Hepatic stellate cell (primary cell): ENCODE measurements around the gene EXOC4.
"Not testable (repeated sequence)": the region's sequence is repeated elsewhere in the genome, so short reads cannot be mapped to it uniquely, and the experiment has no call there.

Experiments
- DNase-seq: peaks from one replicate; pipeline ENCODE4 v3.0.0; 2011; ENCODE audit warnings: low spot score

The EXOC4 gene

GRCh38 chr7:133315332-133316040 is 62.6 kb downstream of the EXOC4 start:
- peak; percentile 10 for DNase-seq

- no peak for DNase-seq
These were observed 67.0 kb downstream of the EXOC4 start for GRCh38 chr7:133319842-133320241.

DNA sequence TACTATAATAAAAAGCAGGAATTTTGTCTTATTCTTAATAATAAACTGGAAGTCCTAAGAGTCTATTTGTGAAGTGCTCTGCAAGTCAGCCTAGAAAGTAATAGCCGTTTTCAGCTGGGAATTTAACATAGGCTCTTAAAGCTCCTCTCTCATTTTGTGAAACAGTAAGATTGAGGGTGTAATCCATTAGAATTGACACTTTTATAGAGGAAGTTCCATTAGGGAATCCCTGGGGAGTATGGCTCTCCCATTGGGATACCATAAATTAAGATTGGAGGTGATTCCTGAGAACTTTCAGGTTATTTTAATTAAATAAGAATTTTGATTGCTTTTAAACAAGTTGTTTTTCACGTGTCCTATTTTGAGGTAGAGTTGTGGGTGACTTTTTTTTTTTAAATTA is 68.0 kb downstream of the EXOC4 start:
- no peak for DNase-seq

- not testable (repeated sequence) for DNase-seq
These were observed 68.5 kb downstream of the EXOC4 start for GRCh38 chr7:133321366-133321765.

DNA sequence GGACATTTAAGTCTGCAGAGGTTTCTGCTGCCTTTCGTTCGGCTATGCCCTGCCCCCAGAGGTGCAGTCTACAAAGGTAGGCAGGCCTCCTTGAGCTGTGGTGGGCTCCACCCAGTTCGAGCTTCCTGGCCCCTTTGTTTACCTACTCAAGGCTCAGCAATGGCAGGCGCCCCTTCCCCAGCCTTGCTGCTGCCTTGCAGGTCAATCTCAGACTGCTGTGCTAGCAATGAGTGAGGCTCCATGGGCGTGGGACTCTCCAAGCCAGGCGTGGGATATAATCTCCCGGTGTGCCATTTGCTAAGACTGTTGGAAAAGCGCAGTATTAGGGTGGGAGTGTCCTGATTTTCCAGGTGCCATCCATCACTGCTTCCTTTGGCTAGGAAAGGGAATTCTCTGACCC is 73.9 kb downstream of the EXOC4 start:
- DNase-seq = not testable (repeated sequence)

DNA sequence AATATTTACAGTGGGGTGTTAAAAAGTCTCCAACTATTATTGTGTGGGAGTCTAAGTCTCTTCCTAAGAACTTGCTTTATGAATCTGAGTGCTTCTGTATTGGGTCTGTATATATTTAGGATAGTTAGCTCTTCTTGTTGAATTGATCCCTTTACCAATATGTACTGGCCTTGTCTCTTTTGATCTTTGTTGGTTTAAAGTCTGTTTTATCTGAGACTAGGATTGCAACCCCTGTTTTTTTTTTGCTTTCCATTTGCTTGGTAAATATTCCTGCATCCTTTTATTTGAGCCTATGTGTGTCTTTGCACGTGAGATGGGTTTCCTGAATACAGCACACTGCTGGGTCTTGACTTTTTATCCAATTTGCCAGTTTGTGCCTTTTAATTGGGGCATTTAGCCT is 75.1 kb downstream of the EXOC4 start:
- not testable (repeated sequence) for DNase-seq

- DNase-seq = no peak
These were observed 77.2 kb downstream of the EXOC4 start for GRCh38 chr7:133330085-133330484.

DNA sequence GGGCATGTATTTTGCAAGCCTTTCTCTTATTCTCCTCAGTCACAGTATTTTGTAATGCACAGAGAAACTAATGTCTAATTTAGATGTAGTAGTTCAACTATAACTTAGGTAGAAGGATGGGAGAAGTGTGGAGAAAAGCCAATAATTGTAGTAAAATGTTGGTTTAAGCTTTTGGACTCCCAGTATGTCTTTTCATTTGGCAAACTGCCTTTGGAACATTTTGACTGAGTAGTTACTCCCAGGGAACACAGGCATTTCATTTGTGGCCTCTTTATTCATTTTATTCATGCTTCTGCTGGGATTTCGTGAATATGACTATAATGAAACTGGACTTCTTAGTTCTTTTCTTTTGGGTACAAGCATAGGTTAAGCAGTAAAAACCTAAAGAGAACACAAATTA is 79.0 kb downstream of the EXOC4 start:
- DNase-seq = no peak

DNA sequence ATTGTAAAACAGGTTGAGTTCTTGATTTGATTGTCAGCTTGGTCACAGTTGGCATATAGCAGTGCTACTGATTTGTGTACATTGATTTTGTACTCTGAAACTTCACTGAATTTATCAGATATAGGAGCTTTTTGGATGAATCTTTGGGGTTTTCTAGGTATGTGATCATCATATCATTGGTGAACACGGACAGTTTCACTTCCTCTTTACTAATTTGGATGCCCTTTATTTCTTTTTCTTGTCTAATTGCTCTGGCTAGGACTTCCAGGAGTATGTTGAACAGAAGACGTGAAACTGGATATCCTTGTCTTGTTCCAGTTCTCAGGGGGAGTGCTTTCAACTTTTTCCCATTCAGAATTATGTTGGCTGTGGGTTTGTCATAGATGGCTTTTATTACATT is 86.9 kb downstream of the EXOC4 start:
- no peak for DNase-seq

- DNase-seq = peak; percentile 15
These were observed 91.4 kb downstream of the EXOC4 start for GRCh38 chr7:133344275-133344674.

DNA sequence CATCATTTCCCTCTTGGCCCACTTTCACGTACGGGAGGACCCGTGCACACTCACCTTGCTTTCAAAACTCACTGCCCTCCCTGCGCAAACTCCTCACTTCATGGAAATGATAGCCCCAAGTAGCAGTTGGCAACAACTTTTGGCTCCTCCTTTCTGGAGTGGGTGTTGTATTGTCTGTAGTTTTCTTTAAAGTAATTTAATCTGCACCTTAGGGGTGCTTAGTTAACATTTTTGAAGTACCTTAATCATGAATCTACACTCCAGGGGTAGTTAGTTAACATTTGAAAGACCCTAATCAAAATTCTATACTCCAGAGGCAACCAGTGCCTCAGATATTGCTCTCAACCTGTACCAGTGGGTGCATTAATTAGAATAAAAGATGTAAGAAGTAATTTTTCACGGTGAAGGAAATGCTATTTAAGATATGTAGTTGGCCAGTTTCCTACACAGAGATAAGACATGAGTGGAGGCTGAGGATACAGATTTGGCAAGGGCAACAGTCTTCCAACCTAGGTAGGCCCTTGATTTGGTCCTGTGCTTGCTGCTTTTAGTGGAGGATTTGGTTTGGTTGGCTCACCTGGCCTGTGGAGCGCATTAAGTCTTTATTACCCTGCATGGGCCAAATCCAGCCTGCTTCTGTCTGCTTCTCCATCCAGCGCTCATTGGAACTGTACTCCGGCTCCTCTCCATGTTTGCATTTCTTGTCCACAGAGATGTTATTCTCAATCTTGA is 93.0 kb downstream of the EXOC4 start:
- DNase-seq = no peak

- DNase-seq = no peak
These were observed 95.4 kb downstream of the EXOC4 start for GRCh38 chr7:133348250-133348649.

DNA sequence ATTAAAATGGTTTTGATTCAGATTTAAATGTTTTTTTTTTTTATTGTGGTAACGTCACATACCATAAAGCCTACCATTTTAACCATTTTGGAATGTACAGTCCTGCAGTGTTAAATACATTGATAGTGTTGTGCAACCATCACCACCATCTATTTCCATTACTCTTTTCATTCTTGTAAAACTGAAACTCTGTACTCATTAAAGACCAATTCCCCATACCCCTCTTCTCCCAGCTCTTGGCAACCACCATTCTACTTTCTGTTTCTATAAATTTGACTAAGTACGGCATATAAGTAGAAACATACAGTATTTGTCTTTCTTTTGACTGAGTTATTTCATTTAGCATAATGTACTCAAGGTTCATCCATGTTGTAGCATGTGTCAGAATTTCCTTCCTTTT is 96.2 kb downstream of the EXOC4 start:
- DNase-seq = no peak

DNA sequence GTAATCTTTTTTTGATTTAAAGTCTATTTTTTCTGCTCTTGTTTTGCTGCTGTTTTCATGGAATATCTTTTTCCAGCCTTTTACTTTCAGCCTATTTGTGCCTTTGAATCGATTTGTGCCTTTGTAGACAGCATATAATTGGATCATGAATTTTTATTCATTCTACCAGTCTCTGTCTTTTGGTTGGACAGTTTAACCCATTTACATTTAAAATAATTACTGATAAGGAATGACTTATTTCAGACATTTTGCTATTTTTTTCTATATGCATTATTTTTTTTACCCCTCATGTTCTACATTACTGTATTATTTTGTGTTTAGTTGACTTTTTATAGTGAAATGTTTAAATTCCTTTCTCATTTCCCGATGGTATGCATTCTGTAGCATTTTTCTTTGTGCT is 99.6 kb downstream of the EXOC4 start:
- DNase-seq = no peak

GRCh38 chr7:133353775-133354174 is 100.9 kb downstream of the EXOC4 start:
- DNase-seq = no peak

DNA sequence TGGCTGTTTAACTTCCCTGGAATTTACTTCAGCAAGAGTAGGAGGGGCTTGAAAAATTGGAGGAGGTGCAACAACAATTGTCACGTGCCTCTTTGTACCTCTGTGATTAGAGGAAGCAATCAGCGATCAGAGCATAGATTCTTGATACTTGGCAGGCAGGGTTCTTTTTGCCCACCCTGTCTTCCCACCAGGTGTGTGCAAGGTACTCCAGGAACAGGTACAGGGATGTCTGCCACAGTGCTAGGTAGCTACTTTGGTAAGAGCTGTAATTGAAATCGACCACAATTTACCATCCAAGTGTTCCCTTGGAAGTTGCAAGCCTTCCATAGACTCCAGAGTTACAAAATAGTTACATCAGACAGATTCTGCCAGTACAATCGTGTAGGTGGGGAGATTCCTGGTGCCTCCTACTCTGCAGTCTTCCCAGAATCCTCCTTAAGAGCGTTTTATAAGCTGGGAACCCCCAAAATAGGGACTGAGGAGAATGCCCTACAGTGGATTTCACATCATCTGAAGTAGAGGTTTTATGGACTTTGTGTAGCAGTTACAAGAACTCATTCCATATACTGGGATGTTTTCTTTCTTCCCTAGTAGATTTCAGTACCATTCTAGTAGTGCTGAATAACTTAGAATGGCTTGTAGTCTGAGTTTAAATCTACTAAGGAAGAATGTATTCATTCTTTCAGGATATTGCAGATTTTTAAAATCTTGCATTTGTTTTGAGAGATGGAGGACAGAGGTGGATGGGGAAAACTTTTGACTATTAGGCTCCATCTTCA is 101.9 kb downstream of the EXOC4 start:
- no peak for DNase-seq

DNA sequence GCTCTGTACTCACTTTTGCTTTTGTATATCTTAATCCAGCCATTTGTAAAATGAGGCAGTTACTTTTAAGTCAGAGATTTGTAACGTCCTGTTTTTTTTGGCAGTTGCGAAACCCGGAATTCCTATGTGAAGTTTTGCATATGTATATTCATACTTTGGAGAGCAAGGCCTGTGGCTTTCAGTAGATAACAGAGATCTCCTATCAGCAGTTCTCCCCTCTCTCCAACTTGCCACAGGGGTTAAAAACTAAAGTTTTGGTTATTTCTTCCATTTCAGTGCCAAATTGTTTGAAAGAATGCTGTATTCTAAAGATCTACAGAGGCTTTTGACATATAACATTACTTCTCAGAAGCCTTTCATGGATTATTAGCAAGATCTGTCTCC is 102.4 kb downstream of the EXOC4 start:
- no peak for DNase-seq

DNA sequence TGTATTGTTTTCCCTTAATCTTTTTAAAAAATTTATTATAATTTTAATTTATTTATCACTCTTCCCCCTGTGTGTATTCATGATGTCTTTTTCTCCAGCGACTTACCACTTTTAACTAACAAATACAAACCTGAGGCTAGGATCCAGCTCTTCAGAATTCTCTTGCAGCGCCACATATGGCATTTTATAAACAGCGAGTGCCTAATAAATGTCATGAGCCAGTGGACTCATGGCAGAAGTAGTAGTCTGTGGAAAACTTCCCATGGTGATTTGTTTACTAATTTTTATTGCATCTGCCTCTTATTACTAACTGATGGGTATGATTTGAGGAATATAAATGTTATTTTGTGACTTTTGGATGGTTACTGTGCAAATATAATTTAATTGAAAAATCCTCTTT is 102.9 kb downstream of the EXOC4 start:
- DNase-seq = no peak

DNA sequence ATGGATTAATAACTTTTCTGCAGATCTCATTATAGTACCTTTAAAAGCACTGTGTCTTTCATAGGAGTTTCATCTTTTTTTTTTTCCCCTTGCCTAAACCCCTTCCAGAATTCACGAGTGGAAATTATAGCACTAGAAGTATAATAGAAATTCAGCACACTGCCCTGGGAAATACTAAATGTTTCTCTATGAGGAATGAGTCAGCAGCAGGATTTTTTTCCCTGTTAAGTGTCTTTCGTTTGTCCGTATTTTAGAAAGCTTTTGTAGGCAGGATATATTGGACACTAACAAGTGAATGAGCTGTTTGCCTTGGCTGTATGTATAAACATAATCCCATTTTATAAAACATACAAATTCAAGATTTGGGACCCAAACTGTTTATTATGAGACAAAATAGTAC is 105.8 kb downstream of the EXOC4 start:
- DNase-seq = no peak

- no peak for DNase-seq
These were observed 106.6 kb downstream of the EXOC4 start for GRCh38 chr7:133359449-133359848.

- DNase-seq = no peak
These were observed 107.3 kb downstream of the EXOC4 start for GRCh38 chr7:133360201-133360600.

GRCh38 chr7:133361806-133362205 is 108.9 kb downstream of the EXOC4 start:
- DNase-seq = no peak
